GM12874 (cell line): ENCODE data around the gene TFCP2L1.

Experiments
- TF ChIP-seq, protein P1 (sequence below): IDR thresholded peaks from 2 replicates; pipeline ENCODE4 v1.5.1; 2011; ENCODE audit warnings: low read depth, mild to moderate bottlenecking, control low read depth, low read length, moderate library complexity; ENCODE audit not compliant: insufficient read depth

Gene TFCP2L1

GRCh38 chr2:121185571-121186074 is 99.4 kb downstream of the TFCP2L1 start:
- TF ChIP-seq, protein P1, sequence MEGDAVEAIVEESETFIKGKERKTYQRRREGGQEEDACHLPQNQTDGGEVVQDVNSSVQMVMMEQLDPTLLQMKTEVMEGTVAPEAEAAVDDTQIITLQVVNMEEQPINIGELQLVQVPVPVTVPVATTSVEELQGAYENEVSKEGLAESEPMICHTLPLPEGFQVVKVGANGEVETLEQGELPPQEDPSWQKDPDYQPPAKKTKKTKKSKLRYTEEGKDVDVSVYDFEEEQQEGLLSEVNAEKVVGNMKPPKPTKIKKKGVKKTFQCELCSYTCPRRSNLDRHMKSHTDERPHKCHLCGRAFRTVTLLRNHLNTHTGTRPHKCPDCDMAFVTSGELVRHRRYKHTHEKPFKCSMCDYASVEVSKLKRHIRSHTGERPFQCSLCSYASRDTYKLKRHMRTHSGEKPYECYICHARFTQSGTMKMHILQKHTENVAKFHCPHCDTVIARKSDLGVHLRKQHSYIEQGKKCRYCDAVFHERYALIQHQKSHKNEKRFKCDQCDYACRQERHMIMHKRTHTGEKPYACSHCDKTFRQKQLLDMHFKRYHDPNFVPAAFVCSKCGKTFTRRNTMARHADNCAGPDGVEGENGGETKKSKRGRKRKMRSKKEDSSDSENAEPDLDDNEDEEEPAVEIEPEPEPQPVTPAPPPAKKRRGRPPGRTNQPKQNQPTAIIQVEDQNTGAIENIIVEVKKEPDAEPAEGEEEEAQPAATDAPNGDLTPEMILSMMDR: no peak

DNA sequence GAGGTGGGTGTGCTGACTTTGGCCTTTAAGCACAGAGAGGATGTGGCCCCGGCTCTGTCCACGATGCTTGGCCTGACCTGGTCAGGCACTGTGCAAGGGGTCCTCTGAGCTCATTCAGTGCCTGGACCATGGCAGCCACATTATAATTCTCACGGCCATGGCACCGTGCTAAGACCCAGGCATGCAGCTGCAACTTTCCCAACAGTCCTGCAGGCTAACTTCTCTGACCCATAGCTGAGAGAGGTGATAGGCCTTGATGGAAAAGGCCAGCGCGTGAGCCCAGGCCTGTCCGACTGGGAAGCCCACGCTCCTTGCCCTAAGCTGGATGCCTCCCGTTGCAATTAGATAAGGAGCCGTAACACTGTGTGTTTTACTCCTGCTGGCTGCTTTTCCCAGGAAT is 99.9 kb downstream of the TFCP2L1 start:
- TF ChIP-seq, protein P1: no peak

GRCh38 chr2:121184248-121184862 is 100.6 kb downstream of the TFCP2L1 start:
- TF ChIP-seq, protein P1: no peak

GRCh38 chr2:121182520-121182919 is 102.5 kb downstream of the TFCP2L1 start:
- TF ChIP-seq, protein P1: no peak

- TF ChIP-seq, protein P1: no peak
Observed at GRCh38 chr2:121179467-121179866, 105.5 kb downstream of the TFCP2L1 start.

DNA sequence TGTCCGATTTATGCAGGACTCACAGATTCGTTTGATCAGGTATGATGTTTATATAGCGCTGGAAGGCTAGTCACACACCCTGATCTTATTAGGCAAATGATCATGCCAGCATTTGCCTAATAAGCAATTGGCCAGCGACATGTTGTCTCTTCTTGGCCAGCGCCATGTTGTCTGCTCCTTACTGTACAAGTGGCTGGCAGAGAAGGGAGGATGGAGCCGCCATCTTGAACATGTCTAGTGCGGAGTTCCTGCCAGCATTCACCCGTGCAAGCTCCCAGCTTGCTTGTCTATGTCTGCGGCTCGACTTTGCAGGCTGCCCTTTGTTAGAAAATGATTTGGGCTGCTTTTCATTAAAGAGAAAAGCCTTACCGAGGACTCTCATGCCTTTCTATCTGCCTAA is 106.3 kb downstream of the TFCP2L1 start:
- TF ChIP-seq, protein P1: no peak

DNA sequence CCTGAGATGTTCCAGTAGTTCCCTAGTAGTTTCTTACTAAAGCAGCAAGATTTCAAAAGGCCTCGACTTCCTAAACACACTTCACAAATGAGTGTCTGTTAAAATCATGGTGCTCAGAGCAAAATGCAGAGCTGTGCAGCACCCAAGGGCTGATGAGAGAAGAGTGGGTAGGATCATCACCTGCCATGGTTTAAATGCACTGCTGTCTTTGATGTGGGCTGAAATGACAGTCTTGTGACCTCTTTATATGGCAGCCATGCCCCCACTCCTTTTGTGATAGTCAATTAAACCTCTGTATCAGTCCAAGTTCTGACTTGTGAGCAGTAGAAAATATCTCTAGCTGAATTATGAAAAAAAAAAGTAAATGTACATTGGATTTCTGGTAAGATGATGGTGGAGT is 107.1 kb downstream of the TFCP2L1 start:
- TF ChIP-seq, protein P1: no peak
